Smooth muscle cell of the pulmonary artery (primary cell): ENCODE data around the gene UFD1. TPM values are rescaled to one million over a fixed set of nuclear protein-coding genes. Genes with fewer than 3 reads are reported as not detected.

Experiments
- total RNA-seq: library from RNA; depleted of rRNA; stranded (reverse); fragments of >200 nt; gene quantifications from 2 replicates; pipeline ENCODE4 v1.2.3, GENCODE V29; 2014

The UFD1 gene
- 41.2 and 47.8 TPM in 2 replicates for total RNA-seq

GRCh38 chr22:19478901-19479354 is at the start of gene UFD1:
TSS of gene UFD1 (minus strand) at chr22:19479193. CDS start at chr22:19479085, 108 bp downstream.

GRCh38 chr22:19524170-19525115 is 45.5 kb upstream of the UFD1 start, which contains the start of gene CLDN5:
TSS of gene CLDN5 (minus strand) at chr22:19524410. CDS start at chr22:19524255, 155 bp downstream.

GRCh38 chr22:19479355-19480172 is 571 bp upstream of the UFD1 start, which contains the start of gene CDC45:
TSS of gene CDC45 (plus strand) at chr22:19479920. CDS start at chr22:19479969, 49 bp downstream.

GRCh38 chr22:19447330-19448075 is 31.5 kb downstream of the UFD1 start, which contains the start of gene C22orf39:
TSS of gene C22orf39 (minus strand) at chr22:19447711. CDS start at chr22:19447688, 23 bp downstream.

GRCh38 chr22:19432133-19432851 is 46.7 kb downstream of the UFD1 start, which contains the start of gene MRPL40:
TSS of gene MRPL40 (plus strand) at chr22:19432545. CDS start at chr22:19432555, 10 bp downstream.

GRCh38 chr22:19431649-19432132 is 47.3 kb downstream of the UFD1 start, which contains the start of gene HIRA:
TSS of gene HIRA (minus strand) at chr22:19431733. CDS start at chr22:19431476, 257 bp downstream.

Other genes starting within 250 kb of the UFD1 start
- gene CLTCL1, start 187.5 kb downstream of the UFD1 start, total RNA-seq = 16.9 and 23.8 TPM in 2 replicates
- 26.7 and 34.5 TPM in 2 replicates for gene HIRA, start 47.5 kb downstream of the UFD1 start, total RNA-seq
- 23.5 and 26.7 TPM in 2 replicates for gene MRPL40, start 46.6 kb downstream of the UFD1 start, total RNA-seq
- gene C22orf39, start 31.5 kb downstream of the UFD1 start, total RNA-seq = 18.8 and 19.9 TPM in 2 replicates
- 2.4 and 3.8 TPM in 2 replicates for gene CDC45, start 727 bp upstream of the UFD1 start, total RNA-seq
- 0.26 and 0.86 TPM in 2 replicates for gene CLDN5, start 45.2 kb upstream of the UFD1 start, total RNA-seq
- 54.0 and 57.5 TPM in 2 replicates for gene SEPTIN5, start 235.3 kb upstream of the UFD1 start, total RNA-seq
- 4.3 and 5.9 TPM in 2 replicates for gene GP1BB, start 244.3 kb upstream of the UFD1 start, total RNA-seq